Measurements from ENCODE around the gene KCNIP3.

DNA sequence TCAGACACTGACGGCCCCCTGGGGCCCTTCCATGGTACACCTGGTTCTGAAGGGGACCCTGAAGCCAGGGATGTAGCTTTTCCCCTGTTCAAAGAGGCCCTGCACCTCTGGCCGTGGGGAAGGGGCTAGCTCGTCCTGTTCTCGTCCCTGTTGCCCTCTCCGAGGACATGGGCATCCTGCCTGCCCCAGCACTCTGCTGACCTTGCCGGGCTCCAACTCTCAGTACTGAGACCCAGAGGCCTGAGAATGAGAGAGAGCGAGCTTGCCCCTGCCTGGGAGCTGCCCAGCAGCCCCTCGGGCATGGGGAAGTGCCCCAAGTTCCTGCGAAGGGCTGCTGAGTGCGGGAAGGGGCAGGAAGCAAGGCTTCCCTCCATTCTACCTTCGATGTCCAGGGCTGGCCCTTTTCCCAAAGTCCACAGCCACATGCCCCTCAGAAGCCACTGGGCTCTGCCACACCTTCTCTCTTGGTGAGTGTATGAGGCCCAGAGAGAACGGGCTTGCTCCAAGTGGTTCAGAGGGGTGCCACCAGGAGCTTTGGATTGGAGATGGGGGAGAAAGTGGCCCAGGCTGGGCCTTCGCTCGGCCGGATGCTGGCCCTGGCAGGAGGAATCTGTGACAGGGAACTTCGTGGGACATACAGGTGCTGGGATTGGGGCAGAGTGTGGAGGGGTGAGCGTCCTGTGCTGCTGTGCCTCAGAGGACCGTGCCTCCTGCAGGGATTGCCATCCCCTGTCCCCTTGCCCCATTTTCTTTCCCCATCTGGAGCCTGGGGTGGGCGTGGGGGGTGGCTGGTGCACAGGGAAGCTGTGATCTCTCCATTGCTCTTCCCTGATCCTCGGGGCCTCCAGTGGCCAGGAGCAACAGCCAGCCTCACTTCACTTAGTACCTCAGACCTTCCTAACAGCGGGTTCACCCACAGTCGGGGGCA is 50.8 kb downstream of the KCNIP3 start:
- TF ChIP-seq, protein P1, sequence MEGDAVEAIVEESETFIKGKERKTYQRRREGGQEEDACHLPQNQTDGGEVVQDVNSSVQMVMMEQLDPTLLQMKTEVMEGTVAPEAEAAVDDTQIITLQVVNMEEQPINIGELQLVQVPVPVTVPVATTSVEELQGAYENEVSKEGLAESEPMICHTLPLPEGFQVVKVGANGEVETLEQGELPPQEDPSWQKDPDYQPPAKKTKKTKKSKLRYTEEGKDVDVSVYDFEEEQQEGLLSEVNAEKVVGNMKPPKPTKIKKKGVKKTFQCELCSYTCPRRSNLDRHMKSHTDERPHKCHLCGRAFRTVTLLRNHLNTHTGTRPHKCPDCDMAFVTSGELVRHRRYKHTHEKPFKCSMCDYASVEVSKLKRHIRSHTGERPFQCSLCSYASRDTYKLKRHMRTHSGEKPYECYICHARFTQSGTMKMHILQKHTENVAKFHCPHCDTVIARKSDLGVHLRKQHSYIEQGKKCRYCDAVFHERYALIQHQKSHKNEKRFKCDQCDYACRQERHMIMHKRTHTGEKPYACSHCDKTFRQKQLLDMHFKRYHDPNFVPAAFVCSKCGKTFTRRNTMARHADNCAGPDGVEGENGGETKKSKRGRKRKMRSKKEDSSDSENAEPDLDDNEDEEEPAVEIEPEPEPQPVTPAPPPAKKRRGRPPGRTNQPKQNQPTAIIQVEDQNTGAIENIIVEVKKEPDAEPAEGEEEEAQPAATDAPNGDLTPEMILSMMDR (IDR thresholded peaks at IDR 0.05; ENCODE audit: borderline replicate concordance, extremely low read depth, low read length, poor library complexity, severe bottlenecking) = no peak
- no peak for TF ChIP-seq EZH2 (IDR thresholded peaks at IDR 0.05; ENCODE audit: borderline replicate concordance, low read depth, low read length, severe bottlenecking)
